Lung (tissue), 12 donors: ENCODE measurements around the gene DLST. TPM values are rescaled to one million over a fixed set of nuclear protein-coding genes. Genes with fewer than 3 reads are reported as not detected.

Experiments
- ATAC-seq: fragments of 200-7000 bp; cut with Tn5 transposase; one replicate; pipeline ENCODE4 v1.9.1; 2020; ENCODE audit warnings: moderate number of reproducible peaks; ENCODE audit not compliant: insufficient read depth, low FRiP score
- DNase-seq, 3 donors: peaks; one replicate each; pipeline ENCODE4 v3.0.0-alpha.2; 2013 to 2017
- H3K27ac ChIP-seq, 2 donors: one replicate each; pipeline ENCODE4 v1.5.1; 2013; ENCODE audit warnings: mild to moderate bottlenecking in 2 of 2, moderate library complexity in 2 of 2, control low read depth in 1 of 2, inconsistent platforms in 1 of 2, low read depth in 1 of 2, low read length in 1 of 2
- H3K27me3 ChIP-seq, 3 donors: one replicate each; pipeline ENCODE4 v1.5.1; 2013; ENCODE audit warnings: low read length in 2 of 3; ENCODE audit not compliant: control insufficient read depth in 3 of 3, insufficient read depth in 3 of 3
- H3K36me3 ChIP-seq, 4 donors: one replicate each; pipeline ENCODE4 v1.5.1; 2013; ENCODE audit warnings: low read length in 4 of 4, mild to moderate bottlenecking in 1 of 4, moderate library complexity in 1 of 4; ENCODE audit not compliant: control insufficient read depth in 4 of 4, insufficient read depth in 4 of 4
- H3K4me1 ChIP-seq, 5 donors: one replicate each; pipeline ENCODE4 v1.5.1; 2013; ENCODE audit warnings: low read length in 5 of 5, mild to moderate bottlenecking in 2 of 5, moderate library complexity in 1 of 5; ENCODE audit not compliant: control insufficient read depth in 5 of 5, insufficient read depth in 5 of 5
- H3K4me3 ChIP-seq: one replicate; pipeline ENCODE4 v1.5.1; 2013; ENCODE audit warnings: mild to moderate bottlenecking, control low read depth, moderate library complexity
- H3K9ac ChIP-seq, 2 donors: one replicate each; pipeline ENCODE4 v1.5.1; 2013; ENCODE audit warnings: low read length in 2 of 2, control low read depth in 1 of 2; ENCODE audit not compliant: insufficient read depth in 1 of 2
- H3K9me3 ChIP-seq, 4 donors: one replicate each; pipeline ENCODE4 v1.5.1; 2013; ENCODE audit warnings: low read length in 3 of 4, mild to moderate bottlenecking in 1 of 4, moderate library complexity in 1 of 4; ENCODE audit not compliant: control insufficient read depth in 4 of 4, insufficient read depth in 3 of 4
- CTCF ChIP-seq: IDR thresholded peaks from 2 replicates; pipeline ENCODE4 v1.5.1; 2012; ENCODE audit warnings: mild to moderate bottlenecking; ENCODE audit errors: control extremely low read depth, extremely low read depth
- WGBS, 2 donors: extraction: QIAGEN DNeasy Blood & Tissue Kit; methylation state at CpG; one replicate each; pipeline ENCODE4 v1.1.7; 2013; 5-methylcytosine and 5-hydroxymethylcytosine counted together
- polyA plus RNA-seq, 2 donors: library from polyadenylated mRNA; stranded (reverse); fragments of 200-250 nt; gene quantifications; one replicate each; pipeline ENCODE4 v1.2.1, GENCODE V29; 2013
- total RNA-seq, 2 donors: library from RNA; depleted of rRNA in 1 of 2; stranded (reverse); fragments of >200 nt in 1 of 2; gene quantifications; one replicate each; pipeline ENCODE4 v1.2.1, GENCODE V29; 2014 to 2021
- donor health status: control.
- donor health status: control.
- donor health status: Bipolar disorder and iron deficiency.
- donor health status: healthy.
- donor health status: DM: yes; HTN: yes; CAD: no.

The DLST gene
- total and polyA plus RNA-seq, 4 donors, result 37.3 to 79.1 (median 69.5) TPM

GRCh38 chr14:74936151-74936550 lies 54.4 kb downstream of the DLST start:
- H3K4me3 ChIP-seq, result no peak overlapping the region
- no peak overlapping the region for H3K27ac ChIP-seq
- no peak for TF ChIP-seq CTCF
- 93 to 96% methylated on average over 11 of the region's 11 CpGs for WGBS, 2 donors
- no peak overlapping the region for H3K9ac ChIP-seq
- no peaks in the 10 kb centered on the region for H3K27me3 ChIP-seq
- no peak for DNase-seq
- peaks cover 9 to 54% (median 27%) of the 10 kb centered on the region in 5 donors for H3K4me1 ChIP-seq
- no peaks in the 10 kb centered on the region for H3K36me3 ChIP-seq
- no peaks in the 10 kb centered on the region for H3K9me3 ChIP-seq
- no peak for ATAC-seq

GRCh38 chr14:74936731-74937130 lies 55.0 kb downstream of the DLST start:
- Histone ChIP-seq H3K36me3 (no peaks in the 10 kb centered on the region), H3K4me3 (no peak overlapping the region), H3K4me1 (peaks cover 12 to 60% (median 30%) of the 10 kb centered on the region in 5 donors), H3K9ac (no peak overlapping the region), H3K27me3 (no peaks in the 10 kb centered on the region), H3K9me3 (no peaks in the 10 kb centered on the region), H3K27ac (no peak overlapping the region)
- WGBS, 2 donors, result 91 to 97% methylated on average over 8 of the region's 8 CpGs
- ATAC-seq, result no peak
- no peak for TF ChIP-seq CTCF
- no peak for DNase-seq

- no peak for ATAC-seq
- Histone ChIP-seq H3K9me3 (no peaks in the 10 kb centered on the region), H3K4me1 (peaks cover 12 to 64% (median 34%) of the 10 kb centered on the region in 5 donors), H3K4me3 (no peak overlapping the region), H3K36me3 (no peaks in the 10 kb centered on the region), H3K27me3 (no peaks in the 10 kb centered on the region), H3K9ac (no peak overlapping the region), H3K27ac (no peak overlapping the region)
- TF ChIP-seq CTCF, result no peak
- DNase-seq, result no peak
- 78 to 83% methylated on average over 2 of the region's 2 CpGs for WGBS, 2 donors
These were observed 55.5 kb downstream of the DLST start for GRCh38 chr14:74937171-74937570.
